ENCODE data around the gene PCDHGA1.
A peak's percentile ranks its signal among the peaks of the same experiment; 100 is the strongest.

The PCDHGA1 gene

GRCh38 chr5:141515141-141515540 lies 184.8 kb downstream of the PCDHGA1 start:
- no peak for DNase-seq

GRCh38 chr5:141515946-141516671 lies 185.8 kb downstream of the PCDHGA1 start:
- no peak for DNase-seq

- DNase-seq, result no peak
These were observed 186.3 kb downstream of the PCDHGA1 start for GRCh38 chr5:141516672-141517025.

GRCh38 chr5:141517312-141517711 lies 187.0 kb downstream of the PCDHGA1 start:
- no peak for DNase-seq

GRCh38 chr5:141517880-141518617 lies 187.7 kb downstream of the PCDHGA1 start:
- DNase-seq, result no peak

GRCh38 chr5:141518618-141519015 lies 188.3 kb downstream of the PCDHGA1 start:
- DNase-seq, result no peak

GRCh38 chr5:141519605-141520565 lies 189.6 kb downstream of the PCDHGA1 start:
- no peak for DNase-seq

GRCh38 chr5:141521244-141521781 lies 191.0 kb downstream of the PCDHGA1 start:
- peak in 1 of 5 experiments; percentile 35 for DNase-seq

- no peak for DNase-seq
These were observed 192.0 kb downstream of the PCDHGA1 start for GRCh38 chr5:141522301-141522700.

- DNase-seq, result no peak
These were observed 193.7 kb downstream of the PCDHGA1 start for GRCh38 chr5:141523991-141524390.

GRCh38 chr5:141524604-141525597 lies 194.6 kb downstream of the PCDHGA1 start:
- DNase-seq, result peak in 4 of 5 experiments; percentile 22 to 38 (median 33)

- no peak for DNase-seq
These were observed 195.3 kb downstream of the PCDHGA1 start for GRCh38 chr5:141525653-141526052.

GRCh38 chr5:141527426-141527825 lies 197.1 kb downstream of the PCDHGA1 start:
- DNase-seq, result no peak

- no peak for DNase-seq
These were observed 198.1 kb downstream of the PCDHGA1 start for GRCh38 chr5:141528291-141528984.

GRCh38 chr5:141529002-141529401 lies 198.7 kb downstream of the PCDHGA1 start:
- DNase-seq, result no peak

- DNase-seq, result no peak
These were observed 199.6 kb downstream of the PCDHGA1 start for GRCh38 chr5:141529873-141530272.

GRCh38 chr5:141532726-141533125 lies 202.4 kb downstream of the PCDHGA1 start:
- DNase-seq, result no peak

- no peak for DNase-seq
These were observed 203.6 kb downstream of the PCDHGA1 start for GRCh38 chr5:141533897-141534296.

- DNase-seq, result no peak
These were observed 204.3 kb downstream of the PCDHGA1 start for GRCh38 chr5:141534492-141535213.

- no peak for DNase-seq
These were observed 212.7 kb downstream of the PCDHGA1 start for GRCh38 chr5:141543053-141543452.

Measured in T-helper 2 cell (primary cell).